ENCODE data around the gene FHIT.

- no peak for TF ChIP-seq POLR2A (IDR thresholded peaks at IDR 0.05; ENCODE audit: low read length)
- TF ChIP-seq GATA1 (IDR thresholded peaks at IDR 0.05; ENCODE audit: low read depth, low read length), result no peak
Observed at GRCh38 chr3:60294181-60294580, 957.1 kb downstream of the FHIT start.

All from erythroblast (primary cell).